GM18867 (cell line): Measurements from ENCODE around the gene INPP5D.
"Not testable (repeated sequence)": the region's sequence is repeated elsewhere in the genome, so short reads cannot be mapped to it uniquely, and the experiment has no call there.

Experiments
- ATAC-seq: cut with Tn5 transposase; IDR thresholded peaks from one replicate; pipeline ENCODE4 v1.9.1; 2021; ENCODE audit warnings: mild to moderate bottlenecking, moderate library complexity; ENCODE audit not compliant: unreplicated experiment

The INPP5D gene

DNA sequence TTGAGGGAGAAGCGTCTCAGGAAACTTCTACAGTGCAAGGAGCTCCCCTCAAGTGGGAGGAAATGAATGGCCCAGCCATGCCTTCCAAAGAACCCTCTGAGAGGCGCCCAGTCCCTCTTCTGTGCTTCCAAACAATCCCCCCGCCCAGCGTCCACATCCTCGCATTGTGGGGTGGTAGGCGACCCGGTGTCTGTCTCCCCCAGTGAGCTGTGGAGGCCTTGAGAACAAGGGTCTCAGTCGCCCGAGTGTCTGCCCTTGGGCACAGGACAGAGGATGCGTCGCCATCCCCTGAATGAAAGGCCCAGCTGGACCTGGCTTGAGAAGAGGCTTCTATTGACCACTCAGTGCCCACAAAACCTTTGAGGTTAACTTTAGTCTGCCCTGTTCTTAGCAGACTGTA lies 29.7 kb downstream of the INPP5D start:
- ATAC-seq = no peak

DNA sequence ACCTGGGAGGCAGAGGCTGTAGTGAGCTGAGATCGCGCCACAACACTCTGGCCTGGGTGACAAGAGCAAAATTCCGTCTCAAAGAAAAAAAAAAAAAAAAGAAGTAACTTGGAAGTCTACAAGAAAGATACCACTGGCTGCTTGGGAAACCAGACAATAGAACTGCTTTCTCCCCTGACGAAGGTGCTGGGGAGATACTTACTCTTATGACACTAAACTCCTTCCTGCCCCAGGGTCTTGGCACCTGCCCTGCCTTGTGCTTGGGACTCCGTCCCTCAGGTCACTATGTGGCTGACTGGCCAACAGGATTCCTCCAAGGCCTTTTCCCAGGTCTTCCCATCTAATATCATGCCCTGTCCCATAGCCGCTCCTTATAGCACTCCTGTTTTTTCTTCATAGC lies 30.7 kb downstream of the INPP5D start:
- no peak for ATAC-seq

DNA sequence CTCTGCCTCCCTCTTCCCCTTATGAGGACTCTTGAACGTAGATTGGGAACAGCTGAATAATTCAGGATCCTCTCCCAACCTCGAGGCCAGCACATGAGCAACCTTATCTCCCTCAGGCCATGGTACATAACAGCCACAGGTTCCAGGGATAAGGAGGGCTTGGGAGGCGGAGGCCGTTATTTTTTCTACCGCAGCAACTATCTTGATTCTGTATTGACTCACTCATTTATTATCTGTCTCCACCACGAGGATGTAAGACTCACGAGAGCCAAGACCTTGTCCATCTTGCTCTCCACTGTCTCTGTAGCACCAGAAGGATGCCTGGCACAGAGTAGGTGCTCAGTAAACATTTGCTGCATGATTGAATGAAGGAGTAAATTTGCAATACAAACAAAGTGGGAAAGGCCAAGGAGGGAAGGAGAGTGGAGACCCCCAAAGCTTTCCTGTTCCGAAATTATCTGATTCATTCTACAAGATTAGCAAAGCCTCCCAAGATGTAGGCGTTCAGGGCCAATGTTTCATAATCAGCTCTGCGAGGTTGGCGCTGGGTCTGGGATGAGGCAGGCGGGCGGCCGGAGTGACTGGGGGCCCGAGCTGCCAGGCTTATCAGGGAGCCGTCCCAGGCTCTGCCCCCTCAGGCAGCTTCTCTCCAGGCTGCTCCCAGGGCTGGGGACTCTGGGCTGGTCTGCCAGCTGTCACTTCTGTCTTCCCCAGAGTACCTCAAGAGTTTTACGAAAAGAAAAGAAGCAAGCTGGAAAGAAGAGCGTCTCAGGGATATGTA lies 31.6 kb downstream of the INPP5D start:
- ATAC-seq = no peak

DNA sequence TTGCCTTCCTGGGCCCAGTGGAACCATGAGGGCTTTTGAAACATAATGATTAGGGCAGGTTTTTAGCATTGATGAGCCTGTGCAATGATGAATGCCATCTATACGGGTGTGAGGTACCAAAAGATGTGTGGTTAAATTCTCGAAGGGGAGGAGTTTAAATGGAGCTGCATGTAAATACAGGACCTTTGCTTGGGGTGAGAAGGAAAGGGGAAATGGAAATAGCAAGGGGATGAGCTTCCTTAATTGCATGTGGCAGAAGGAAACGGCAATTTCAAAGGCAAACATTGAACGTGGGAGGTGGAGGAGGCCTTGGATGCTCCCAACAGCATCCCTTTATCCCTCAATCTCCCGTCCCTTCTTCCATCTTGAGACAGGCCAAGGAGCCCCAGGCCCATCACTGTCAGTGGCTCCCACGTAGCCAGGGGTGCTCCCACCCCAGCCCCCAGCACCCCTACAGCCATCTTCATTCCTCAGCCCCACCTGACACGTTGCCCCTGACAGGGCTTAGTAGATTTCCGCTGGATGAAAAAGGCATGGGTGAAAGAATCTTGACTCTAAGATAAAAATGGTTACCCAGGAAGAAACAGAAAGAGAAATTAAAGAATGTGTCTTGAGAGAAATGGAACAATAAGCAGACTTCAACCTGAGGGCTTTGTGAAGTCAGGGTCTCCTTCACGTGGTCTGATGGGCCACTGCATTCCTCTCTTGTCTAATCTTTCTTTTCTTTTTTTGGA lies 32.5 kb downstream of the INPP5D start:
- ATAC-seq = no peak

DNA sequence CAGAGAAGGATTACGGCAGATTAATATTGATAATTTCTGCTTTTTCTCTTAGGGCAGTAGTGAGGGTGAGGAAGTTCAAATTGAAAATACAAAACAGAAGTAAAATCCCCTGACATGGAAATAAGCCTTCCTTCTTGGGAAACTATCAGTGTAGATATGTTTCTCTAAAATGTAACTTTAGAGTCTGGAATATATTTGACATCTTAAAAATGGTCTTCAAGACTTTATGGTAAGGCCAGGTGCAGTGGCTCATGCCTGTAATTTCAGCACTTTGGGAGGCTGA lies 33.0 kb downstream of the INPP5D start:
- ATAC-seq = no peak

DNA sequence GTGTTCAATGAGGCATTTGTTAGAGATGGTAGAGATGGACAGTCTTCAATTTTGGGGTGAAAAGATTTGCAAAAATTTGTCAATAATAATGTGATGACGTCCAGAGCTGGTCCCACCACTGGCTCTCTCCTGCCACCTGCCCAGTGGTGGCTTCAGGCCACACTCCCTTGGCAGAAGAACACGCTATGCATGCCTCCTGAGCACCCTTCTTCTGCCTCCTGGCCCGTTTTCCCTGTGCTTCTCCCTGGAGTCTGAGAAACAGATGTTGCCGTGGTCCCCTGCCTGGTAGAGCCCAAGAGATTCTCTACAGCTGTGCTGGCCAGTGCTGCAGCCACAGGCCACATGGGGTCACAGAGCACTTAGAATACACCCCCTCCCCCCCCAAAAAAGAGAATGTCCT lies 33.6 kb downstream of the INPP5D start:
- no peak for ATAC-seq

DNA sequence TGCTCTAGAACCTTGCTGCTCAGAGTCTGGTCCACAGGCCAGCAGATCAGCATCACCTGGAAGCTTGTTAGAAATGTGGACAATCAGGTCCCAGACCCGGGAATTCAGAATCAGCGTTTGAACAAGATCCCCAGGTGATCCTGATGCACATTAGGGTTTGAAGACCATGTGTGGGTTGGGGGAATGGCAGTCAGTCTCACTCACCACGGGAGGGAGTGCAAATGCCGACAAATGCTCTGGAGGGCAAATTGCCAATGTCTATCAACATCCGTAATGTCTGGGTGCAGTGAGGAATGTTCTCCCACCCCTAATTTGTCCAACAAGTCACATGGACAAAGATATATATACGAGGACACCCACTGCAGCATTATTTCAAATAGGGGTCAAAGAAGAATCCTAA lies 34.5 kb downstream of the INPP5D start:
- ATAC-seq = no peak

DNA sequence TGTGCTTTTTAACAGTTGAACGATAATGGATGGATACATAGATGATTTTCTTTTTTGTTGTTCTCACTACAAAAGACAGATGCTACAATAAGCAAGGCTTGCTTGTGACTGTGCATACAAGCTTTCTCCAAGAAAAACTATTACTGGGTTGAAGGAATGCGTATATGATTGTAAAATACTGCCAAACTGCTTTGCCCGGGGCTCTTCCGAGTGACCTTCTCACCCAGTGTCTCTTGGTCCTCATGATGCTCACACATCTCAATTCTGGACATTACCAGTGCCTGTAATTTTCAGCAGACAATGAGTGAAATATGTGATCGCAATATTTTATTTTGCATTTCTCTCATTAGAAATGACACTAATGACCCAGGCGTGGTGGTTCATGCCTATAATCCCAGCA lies 35.9 kb downstream of the INPP5D start:
- ATAC-seq = no peak

DNA sequence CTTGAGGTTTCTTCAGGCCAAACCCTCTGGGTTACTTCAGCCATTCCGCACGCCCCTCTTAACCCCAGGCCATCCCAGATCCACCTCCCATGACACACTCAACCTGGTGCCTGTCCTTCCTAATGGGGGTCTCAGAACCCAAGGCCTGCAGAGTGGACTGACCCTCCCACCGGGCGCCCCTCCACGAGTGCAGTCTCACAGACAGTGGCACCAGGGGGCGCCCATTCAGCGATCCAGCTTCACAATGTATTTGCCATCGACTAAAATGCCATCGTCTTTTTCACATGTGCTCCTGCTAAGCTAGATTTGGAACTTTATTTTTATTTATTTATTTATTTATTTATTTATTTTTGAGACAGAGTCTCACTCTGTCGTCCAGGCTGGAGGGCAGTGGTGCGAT lies 38.5 kb downstream of the INPP5D start:
- no peak for ATAC-seq

DNA sequence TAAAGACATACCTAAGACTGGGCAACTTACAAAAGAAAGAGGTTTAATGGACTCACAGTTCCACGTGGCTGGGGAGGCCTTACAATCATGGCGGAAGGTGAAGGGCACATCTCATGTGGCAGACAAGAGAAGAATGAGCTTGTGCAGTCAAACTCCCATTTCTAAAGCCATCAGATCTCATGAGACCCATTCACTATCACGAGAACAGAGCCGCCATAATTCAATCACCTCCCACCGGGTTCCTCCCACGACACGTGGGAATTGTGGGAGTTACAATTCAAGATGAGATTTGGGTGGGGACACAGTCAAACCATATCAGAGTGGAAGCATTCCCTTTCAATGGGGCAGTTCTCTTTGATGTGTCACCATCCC lies 39.7 kb downstream of the INPP5D start:
- not testable (repeated sequence) for ATAC-seq

DNA sequence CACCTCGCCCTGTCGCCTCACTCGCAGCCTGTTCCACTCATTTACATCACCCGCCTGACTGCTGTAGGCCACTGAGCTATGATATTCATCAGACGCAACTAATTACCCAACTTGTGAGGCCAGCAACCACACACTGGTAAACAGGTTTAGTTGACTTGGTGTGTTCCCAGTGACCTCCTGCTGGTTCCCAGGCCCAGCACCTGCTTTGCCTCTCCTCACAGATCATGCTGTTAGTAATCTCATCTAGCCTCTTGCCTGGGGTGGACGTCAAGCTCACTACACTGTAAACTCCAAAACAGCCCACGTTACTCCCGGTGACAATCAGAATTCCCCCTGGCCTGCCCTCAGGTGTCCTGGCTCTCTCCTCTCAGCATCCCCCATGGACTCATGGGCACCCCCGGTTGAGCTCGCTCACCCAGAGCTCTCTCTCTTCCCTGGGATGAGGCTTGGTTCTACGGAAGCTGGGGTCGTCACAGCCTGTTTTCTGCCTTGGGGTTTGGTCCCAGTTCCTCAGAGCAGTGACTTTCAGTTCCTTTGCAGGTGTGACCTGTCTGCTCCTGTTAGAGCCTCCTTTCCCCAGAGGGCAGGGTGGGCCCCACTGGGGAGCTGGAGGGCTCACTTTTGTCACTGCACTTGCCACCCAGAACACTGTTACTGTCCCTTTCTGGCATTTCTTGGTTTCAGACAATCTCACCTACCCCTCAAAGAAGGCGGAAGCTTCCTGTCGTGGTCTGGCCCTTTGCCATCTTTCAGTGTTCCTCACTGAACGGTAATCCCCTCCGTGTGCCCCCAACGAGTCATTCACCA lies 40.3 kb downstream of the INPP5D start:
- ATAC-seq = peak; percentile 87

DNA sequence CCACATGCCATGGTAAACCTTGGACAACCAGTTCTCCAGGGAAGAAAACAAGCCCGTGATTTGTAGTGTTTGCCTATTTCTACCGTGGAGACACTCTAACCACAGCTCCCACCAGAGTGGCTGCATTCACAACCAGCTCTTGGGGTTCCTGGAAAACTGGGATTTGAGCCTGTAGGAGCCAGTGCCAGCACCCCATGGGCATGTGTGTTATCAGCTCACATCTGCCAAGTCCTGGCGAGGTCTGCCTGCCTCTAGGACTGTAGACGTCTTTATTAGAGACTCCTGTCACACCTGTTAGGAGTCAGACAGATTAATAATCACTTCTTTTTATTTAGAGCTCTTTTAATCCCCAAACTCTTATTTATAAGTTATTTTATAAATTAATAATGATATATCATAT lies 41.0 kb downstream of the INPP5D start:
- no peak for ATAC-seq

DNA sequence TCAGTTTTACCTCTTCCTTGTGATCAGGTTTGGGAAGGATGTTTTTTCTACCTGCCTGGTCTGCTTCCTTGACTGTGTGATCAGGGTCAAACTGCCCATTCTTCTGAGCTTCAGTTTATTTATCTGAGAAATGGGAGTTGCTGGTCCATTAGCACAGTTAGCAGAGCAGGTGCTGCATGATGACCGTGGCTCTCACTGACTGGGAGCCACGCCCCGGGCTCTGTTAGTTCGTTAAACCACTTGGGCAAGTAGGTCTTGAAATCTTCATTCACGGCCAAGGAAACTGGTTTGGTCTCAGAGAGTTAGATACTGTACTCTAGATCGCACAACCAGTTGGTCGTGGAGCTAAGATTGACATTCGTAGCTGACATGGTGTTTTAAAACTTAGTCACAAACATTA lies 41.7 kb downstream of the INPP5D start:
- no peak for ATAC-seq

DNA sequence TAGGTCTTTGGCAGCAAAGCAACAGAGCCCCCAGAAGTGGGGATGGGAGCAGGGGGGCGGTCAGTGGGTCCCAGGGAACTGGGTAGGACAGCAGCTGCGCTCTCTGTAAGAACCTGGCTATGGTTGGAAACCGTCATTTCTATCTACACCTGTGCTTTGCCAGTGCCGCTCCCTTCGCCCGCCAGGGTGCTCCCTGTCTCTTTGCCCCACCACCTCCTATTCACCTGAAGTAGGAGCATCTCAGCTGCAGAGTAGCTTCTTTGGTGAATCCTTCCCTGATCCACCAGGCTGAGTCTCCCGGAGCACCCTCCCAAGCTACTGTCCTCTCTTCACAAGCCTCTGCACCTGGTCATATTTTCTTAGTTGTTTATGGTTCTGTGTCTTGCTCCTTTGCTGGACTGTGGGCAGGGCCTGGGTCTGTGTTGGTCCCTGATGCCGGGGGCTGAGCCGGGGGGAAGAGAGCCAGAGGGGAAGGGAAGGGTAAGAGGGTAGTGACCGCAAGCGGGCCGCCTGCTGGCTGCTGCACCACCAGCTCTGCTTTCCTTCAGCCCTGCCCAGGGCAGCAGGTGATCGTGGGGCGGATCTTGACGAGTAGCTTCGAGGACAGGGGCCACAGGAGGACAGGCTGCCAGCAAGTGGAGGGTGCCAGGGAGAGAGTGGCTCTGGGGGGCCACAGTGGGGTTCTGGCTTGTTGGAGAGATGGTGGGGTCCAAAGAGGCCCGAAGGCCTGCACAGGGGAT lies 45.2 kb downstream of the INPP5D start:
- ATAC-seq = no peak

DNA sequence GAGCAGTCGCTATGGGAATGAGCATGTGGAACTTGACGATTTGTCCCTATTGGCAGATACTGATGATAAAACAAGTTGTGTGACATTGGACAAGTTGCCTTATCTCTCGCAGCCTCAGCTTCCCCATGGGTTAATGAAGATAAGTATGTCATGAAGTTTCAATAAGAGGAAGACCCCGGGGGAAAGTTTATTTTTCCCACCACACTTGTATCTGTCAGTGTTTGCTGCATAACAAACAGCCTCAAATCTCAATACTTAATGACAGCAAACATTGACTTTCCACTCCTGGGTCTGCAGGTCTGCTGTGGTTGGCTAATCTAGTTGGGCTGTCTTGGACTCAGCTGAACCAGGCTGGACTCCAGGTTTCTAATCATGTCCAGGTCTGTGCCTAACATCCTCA lies 45.8 kb downstream of the INPP5D start:
- ATAC-seq = no peak

DNA sequence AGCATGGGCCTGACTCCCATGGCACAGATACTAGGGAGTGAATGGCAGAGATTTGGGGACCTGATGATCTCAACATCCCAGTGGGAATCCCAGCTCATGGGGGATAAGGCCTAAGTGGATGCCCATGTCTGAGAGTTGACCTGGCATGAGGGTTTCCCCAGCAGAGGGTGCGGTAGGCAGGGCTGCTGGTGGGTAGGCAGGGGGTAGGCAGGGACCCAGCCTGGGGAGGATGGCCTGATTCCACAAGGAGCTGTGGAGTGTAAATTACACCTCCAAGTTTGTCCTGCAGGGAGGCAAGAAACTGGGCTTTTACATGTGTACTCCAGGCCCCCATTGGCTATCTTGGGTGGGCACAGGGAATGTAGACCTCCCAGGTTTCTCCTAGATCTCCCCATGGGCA lies 46.9 kb downstream of the INPP5D start:
- no peak for ATAC-seq

DNA sequence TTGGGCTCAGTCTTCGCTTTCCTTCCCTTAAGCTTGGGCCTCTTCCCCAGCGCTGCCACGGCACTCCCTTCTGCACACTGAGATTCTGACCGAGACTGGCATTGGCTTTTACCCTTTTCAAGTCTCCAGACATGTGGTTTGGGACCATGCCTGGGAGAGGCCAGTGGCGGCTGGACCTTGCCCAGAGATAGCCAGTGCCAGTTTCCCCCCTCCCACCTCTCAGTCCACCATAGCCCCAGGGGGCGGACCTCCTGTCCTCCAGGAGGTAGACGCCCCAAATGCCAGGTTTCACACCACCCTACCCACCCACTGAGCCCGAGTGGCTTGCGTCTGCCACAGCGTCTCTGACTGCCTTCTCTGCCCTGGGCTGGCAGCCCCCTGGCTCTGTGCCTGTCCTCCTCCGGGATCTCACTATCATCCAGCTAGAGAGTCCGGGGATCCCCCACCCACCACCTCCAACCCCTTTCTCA lies 47.7 kb downstream of the INPP5D start:
- ATAC-seq = no peak

DNA sequence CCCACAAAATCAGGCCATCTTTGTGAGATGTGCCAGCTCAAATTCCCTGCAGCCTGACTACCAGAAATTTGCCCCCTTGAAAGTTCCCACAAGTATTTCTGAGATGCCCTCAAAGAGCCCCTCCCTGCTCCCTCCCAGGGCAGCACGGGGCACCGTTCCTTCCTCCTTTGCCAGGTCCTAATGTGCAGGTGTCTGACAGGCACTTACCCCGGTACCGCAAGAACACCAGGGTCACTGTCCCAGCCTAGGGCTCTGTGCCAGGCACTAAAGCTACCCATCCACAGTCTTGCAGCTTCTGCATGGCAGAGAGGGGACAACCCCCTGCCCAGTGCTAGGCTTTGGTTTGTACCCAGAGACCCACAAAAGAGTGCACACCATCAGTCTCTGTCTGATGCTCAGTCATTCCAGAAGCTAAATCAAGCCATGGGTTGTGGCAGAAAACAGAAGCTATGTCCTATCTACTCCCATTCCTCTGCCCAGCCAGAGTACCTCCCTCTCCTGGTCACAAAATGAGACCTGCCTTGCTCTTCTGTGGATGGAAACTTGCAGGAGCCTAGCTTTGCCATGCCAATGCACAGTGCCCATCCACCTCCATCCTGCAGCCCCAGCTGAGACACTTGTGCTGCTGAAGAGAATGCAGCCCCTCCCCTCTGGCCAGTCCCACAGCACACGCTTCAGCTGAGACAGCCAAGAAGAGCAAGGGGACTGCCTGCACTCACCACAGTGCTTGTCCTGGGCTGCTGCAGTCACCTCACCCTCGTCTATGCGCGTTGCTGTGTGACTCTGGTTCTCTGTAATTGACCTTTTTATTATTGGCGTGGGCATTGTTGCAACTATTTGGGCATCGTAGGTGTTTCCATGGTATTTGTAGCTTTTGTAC lies 48.7 kb downstream of the INPP5D start:
- no peak for ATAC-seq

DNA sequence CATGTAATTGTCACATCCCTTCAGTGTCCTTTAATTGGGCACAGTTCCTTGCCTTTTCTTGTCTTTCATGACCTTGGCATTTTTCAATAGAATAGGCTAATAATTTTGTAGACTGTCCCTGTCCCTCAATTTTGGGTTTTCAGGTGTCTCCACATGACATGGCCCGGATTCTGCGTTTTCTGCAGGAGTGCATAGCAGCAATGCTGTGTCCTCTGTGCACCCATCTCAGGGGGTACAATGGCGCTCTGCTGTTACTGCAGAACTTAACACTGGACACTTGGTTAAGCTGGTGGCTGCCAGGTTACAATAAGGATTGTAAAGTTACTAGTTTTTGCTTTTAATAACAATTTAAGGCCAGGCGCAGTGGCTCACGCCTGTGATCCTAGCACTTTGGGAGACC lies 51.3 kb downstream of the INPP5D start:
- no peak for ATAC-seq

DNA sequence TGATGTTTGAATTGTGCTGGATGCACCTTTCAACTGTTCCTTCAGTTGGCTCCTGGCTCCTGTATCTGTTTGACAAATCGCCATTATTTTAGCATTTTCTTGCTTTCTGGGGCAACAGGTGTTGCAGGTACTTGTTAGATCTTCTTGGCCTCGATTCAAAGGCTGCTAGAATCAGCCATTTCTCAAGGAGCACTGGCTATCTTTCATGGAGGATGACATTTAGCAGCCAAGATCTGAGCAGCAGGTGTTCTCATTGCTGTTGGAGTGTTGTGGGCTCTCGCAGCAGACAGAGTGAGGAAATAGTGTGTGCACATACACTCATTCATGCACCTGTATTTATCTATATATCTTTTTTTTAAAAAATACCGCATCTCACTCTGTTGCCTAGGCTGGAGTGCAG lies 52.2 kb downstream of the INPP5D start:
- no peak for ATAC-seq
